Adrenal gland (tissue), 12 donors: ENCODE data around the gene STRN3. TPM values are rescaled to one million over a fixed set of nuclear protein-coding genes. Genes with fewer than 3 reads are reported as not detected.

ENCODE experiments used
- DNase-seq, 7 donors: peaks; one replicate each; pipeline ENCODE4 v3.0.0-alpha.2; 2019 to 2020
- H3K27ac ChIP-seq, 5 donors: fragments of 200-600 bp; sonication (generic) in 4 of 5; 1 replicate in 3 of 5; 2 replicates in 2 of 5; pipeline versions ENCODE4 v1.5.1 to v1.8.0; 2016 to 2020; ENCODE audit warnings: mild to moderate bottlenecking in 1 of 5
- H3K27me3 ChIP-seq: fragments of 200-600 bp; 2 replicates; pipeline ENCODE4 v1.8.0; 2021
- H3K36me3 ChIP-seq, 2 donors: fragments of 200-600 bp; replicated peaks in 1 of 2; 1 replicate in 1 of 2; 2 replicates in 1 of 2; pipeline versions ENCODE4 v1.5.1 to v1.8.0; 2018 to 2022
- H3K4me1 ChIP-seq, 2 donors: fragments of 200-600 bp; replicated peaks in 1 of 2; 1 replicate in 1 of 2; 2 replicates in 1 of 2; pipeline versions ENCODE4 v1.5.1 to v1.8.0; 2018 to 2021
- H3K4me3 ChIP-seq, 4 donors: fragments of 200-600 bp; sonication (generic) in 3 of 4; one replicate each; pipeline ENCODE4 v1.5.1; 2016 to 2018
- H3K9me3 ChIP-seq, 3 donors: fragments of 200-600 bp; sonication (generic) in 1 of 3; replicated peaks in 1 of 3; 1 replicate in 2 of 3; 2 replicates in 1 of 3; pipeline versions ENCODE4 v1.5.1 to v1.8.0; 2016 to 2021
- CTCF ChIP-seq, 6 experiments: fragments of 450-650 bp in 4 of 6; fragments of 200-600 bp in 2 of 6; sonication (generic) in 1 of 6; IDR thresholded peaks; 1 replicate in 5 of 6; 2 replicates in 1 of 6; pipeline versions ENCODE4 v1.5.1 to v1.8.0; 2016 to 2021; ENCODE audit warnings: antibody characterized with exemption in 6 of 6, mild to moderate bottlenecking in 2 of 6, moderate library complexity in 1 of 6
- POLR2A ChIP-seq, 2 donors: fragments of 450-650 bp; IDR thresholded peaks; one replicate each; pipeline ENCODE4 v1.6.1; 2017; ENCODE audit warnings: antibody characterized with exemption in 2 of 2, mild to moderate bottlenecking in 2 of 2, moderate library complexity in 1 of 2
- WGBS, 4 donors: extraction: QIAGEN DNeasy Blood & Tissue Kit in 2 of 4; methylation state at CpG; one replicate each; pipeline versions ENCODE4 v1.1.5 to v1.1.7; 2013 to 2017; 5-methylcytosine and 5-hydroxymethylcytosine counted together
- intact Hi-C, 2 donors: fragments of 100-400 bp; cut with DNase I; formaldehyde crosslinking; loops; one replicate each; pipeline versions ENCODE4 v1.14.1 to v1.15.0; 2022 to 2023
- polyA plus RNA-seq, 3 donors: library from polyadenylated mRNA; stranded (reverse); fragments of 200-250 nt in 2 of 3; fragments of 350-450 nt in 1 of 3; fragmentation: Illumina TruSeq in 1 of 3; extraction: RNeasy Lipid Tissue Mini Kit (QIAGEN cat#74804) in 1 of 3; gene quantifications; one replicate each; pipeline ENCODE4 v1.2.3, GENCODE V29; 2013 to 2014
- total RNA-seq, 9 donors: library from RNA; depleted of rRNA in 4 of 9; stranded (reverse); fragments of >200 nt in 4 of 9; fragments of 120-200 nt in 1 of 9; fragmentation: NEBNext Ultra II Directional in 1 of 9; extraction: Animal tissue kit (Norgen Biotek cat#: 25700) in 1 of 9; gene quantifications; one replicate each; pipeline versions ENCODE4 v1.1.0 to v1.2.4, GENCODE V29; 2013 to 2023
- donor health status: healthy with polysubstance abuse.
- donor health status: Bipolar disorder and iron deficiency.
- donor health status: DM: yes; HTN: yes; CAD: no.
- donor health status: DM: no; HTN: no; CAD: no.
- donor health status: DM: no; HTN: no; CAD: no.
- donor health status: DM: yes; HTN: yes; CAD: no.

STRN3 gene
- total and polyA plus RNA-seq, 12 donors: 11.0 to 61.2 (median 36.2) TPM

DNA sequence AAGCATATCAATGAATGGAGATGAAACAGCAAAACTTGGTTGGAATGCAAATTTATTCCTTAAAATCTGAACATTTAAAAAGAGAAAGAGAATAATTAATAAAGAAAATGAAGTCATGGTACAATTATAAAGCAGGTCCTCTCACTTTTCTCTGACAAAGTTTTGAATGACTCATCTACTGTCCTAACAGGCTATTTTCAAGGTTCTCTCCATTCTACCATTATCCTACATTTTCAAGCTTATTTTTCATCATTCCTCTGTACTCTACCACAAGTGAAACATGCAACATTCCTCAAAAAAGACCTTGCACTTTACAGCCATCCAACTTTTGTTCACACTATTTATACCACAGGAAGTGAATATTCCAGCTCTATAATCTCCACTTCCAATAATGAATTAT lies 37.7 kb downstream of the STRN3 start:
- no peak overlapping the region for H3K4me3 ChIP-seq
- no peaks in the 10 kb centered on the region for H3K9me3 ChIP-seq
- intact Hi-C loops: loop anchor here in 1 of 2 donors (10.0 kb wide), 1 partner anchor 96 kb away; no protein-coding TSS in a partner anchor
- H3K4me1 ChIP-seq: peaks cover 14 to 35% of the 10 kb centered on the region in 2 donors
- H3K36me3 ChIP-seq: no peaks in the 10 kb centered on the region
- TF ChIP-seq CTCF (IDR thresholded peaks at IDR 0.05) (no peak), POLR2A (IDR thresholded peaks at IDR 0.05) (no peak)
- H3K27me3 ChIP-seq: no peaks in the 10 kb centered on the region
- H3K27ac ChIP-seq: peak overlapping the region in 4 of 5 donors; percentile 53 to 68 (median 62)
- no peak for DNase-seq

- DNase-seq: no peak
- TF ChIP-seq POLR2A (IDR thresholded peaks at IDR 0.05) (no peak), CTCF (IDR thresholded peaks at IDR 0.05) (no peak)
- intact Hi-C loops: loop anchor here in 1 of 2 donors (10.0 kb wide), 1 partner anchor 99 kb away; no protein-coding TSS in a partner anchor
- H3K9me3 ChIP-seq: no peaks in the 10 kb centered on the region
- peaks cover 14 to 24% of the 10 kb centered on the region in 2 donors for H3K4me1 ChIP-seq
- H3K36me3 ChIP-seq: no peaks in the 10 kb centered on the region
- 96 to 97% (median 97%) methylated on average over 3 of the region's 3 CpGs for WGBS, 4 donors
- H3K27ac ChIP-seq: no peak overlapping the region
- no peak overlapping the region for H3K4me3 ChIP-seq
- no peaks in the 10 kb centered on the region for H3K27me3 ChIP-seq
Measured at GRCh38 chr14:30985796-30986195, 40.4 kb downstream of the STRN3 start.

DNA sequence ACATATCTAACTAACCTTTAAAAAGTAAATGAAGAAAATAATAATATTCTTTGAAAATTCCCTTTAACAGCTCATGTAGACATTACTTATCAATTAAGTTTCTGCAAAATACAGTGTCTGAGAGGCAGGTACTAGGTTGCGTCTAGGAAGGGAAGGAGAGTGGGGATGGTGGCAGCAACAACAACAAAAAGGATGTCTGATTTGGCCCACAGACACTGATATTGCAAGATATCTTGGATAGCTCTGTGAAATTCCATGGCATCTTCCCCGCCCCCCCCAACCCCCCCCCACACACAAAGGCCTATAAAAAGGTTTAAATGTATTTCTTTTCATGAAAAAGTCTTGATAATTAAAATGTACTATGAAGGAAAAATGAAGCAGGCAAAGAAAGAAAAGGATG lies 42.3 kb downstream of the STRN3 start:
- Histone ChIP-seq H3K36me3 (no peaks in the 10 kb centered on the region), H3K27ac (no peak overlapping the region), H3K27me3 (no peaks in the 10 kb centered on the region), H3K4me1 (peaks cover 11 to 19% of the 10 kb centered on the region in 2 donors), H3K9me3 (no peaks in the 10 kb centered on the region), H3K4me3 (no peak overlapping the region)
- no peak for DNase-seq
- intact Hi-C loops: loop anchor here (5.0 to 10.0 kb wide), 2 partner anchors 98 to 101 kb away; no protein-coding TSS in a partner anchor
- TF ChIP-seq POLR2A (IDR thresholded peaks at IDR 0.05): no peak
- no peak for TF ChIP-seq CTCF (IDR thresholded peaks at IDR 0.05)
- 88 to 96% (median 92%) methylated on average over 2 of the region's 2 CpGs for WGBS, 4 donors

- no peak for DNase-seq
- Histone ChIP-seq H3K27ac (no peak overlapping the region), H3K9me3 (no peaks in the 10 kb centered on the region), H3K4me1 (peaks cover 0 to 6% of the 10 kb centered on the region in 2 donors), H3K4me3 (no peak overlapping the region), H3K36me3 (no peaks in the 10 kb centered on the region), H3K27me3 (no peaks in the 10 kb centered on the region)
- intact Hi-C loops: loop anchor here (5.0 to 10.0 kb wide), 2 partner anchors 100 to 102 kb away; no protein-coding TSS in a partner anchor
- TF ChIP-seq POLR2A (IDR thresholded peaks at IDR 0.05) (no peak), CTCF (IDR thresholded peaks at IDR 0.05) (no peak)
- 82 to 85% (median 84%) methylated on average over 7 of the region's 7 CpGs for WGBS, 4 donors
Measured at GRCh38 chr14:30982533-30982932, 43.6 kb downstream of the STRN3 start.
